ACC112 (cell line): ENCODE data around the gene TXNDC2.

ENCODE experiments used
- H2AFZ ChIP-seq: fragments of 200-600 bp; sonication (generic); one replicate; pipeline ENCODE4 v1.6.0; 2017; ENCODE audit warnings: antibody characterized with exemption, low read length; ENCODE audit not compliant: unreplicated experiment
- H3K27ac ChIP-seq: fragments of 200-600 bp; sonication (generic); 2 replicates; pipeline ENCODE4 v1.5.1; 2014; ENCODE audit warnings: low read depth, mild to moderate bottlenecking, antibody characterized with exemption, low read length, moderate library complexity
- H3K27me3 ChIP-seq: fragments of 200-600 bp; sonication (generic); 2 replicates; pipeline ENCODE4 v1.6.1; 2014; ENCODE audit warnings: mild to moderate bottlenecking, antibody characterized with exemption, low read length, moderate library complexity, mixed read lengths; ENCODE audit not compliant: insufficient read depth
- H3K36me3 ChIP-seq: fragments of 200-600 bp; sonication (generic); 2 replicates; pipeline ENCODE4 v1.6.1; 2016; ENCODE audit warnings: mild to moderate bottlenecking, antibody characterized with exemption, low read length, moderate library complexity, mixed read lengths; ENCODE audit not compliant: insufficient read depth
- H3K4me1 ChIP-seq: fragments of 200-600 bp; sonication (generic); one replicate; pipeline ENCODE4 v1.6.1; 2016; ENCODE audit warnings: low read length, mixed read lengths; ENCODE audit not compliant: insufficient read depth, unreplicated experiment, control insufficient read depth
- H3K4me3 ChIP-seq: fragments of 200-600 bp; sonication (generic); 2 replicates; pipeline ENCODE4 v1.5.1; 2014; ENCODE audit warnings: mild to moderate bottlenecking, low read depth, low read length
- H3K79me2 ChIP-seq: fragments of 200-600 bp; sonication (generic); one replicate; pipeline ENCODE4 v1.6.0; 2016; ENCODE audit warnings: low read length; ENCODE audit not compliant: control insufficient read depth, unreplicated experiment, insufficient read depth

Gene TXNDC2

GRCh38 chr18:9922592-9923311, 37.0 kb downstream of the TXNDC2 start:
- Histone ChIP-seq H3K79me2 (peaks cover 99% of the 10 kb centered on the region), H3K36me3 (peaks cover 7% of the 10 kb centered on the region; the same call in 1 of the 2 replicates), H3K27me3 (no peaks in the 10 kb centered on the region), H2AFZ (no peak overlapping the region), H3K4me1 (peaks cover 53% of the 10 kb centered on the region), H3K27ac (no peak overlapping the region), H3K4me3 (no peak overlapping the region)

GRCh38 chr18:9924371-9924943, 38.7 kb downstream of the TXNDC2 start:
- Histone ChIP-seq H3K79me2 (peaks cover 99% of the 10 kb centered on the region), H3K4me3 (no peak overlapping the region), H3K27me3 (no peaks in the 10 kb centered on the region), H3K36me3 (peaks cover 7% of the 10 kb centered on the region; the same call in 1 of the 2 replicates), H3K4me1 (peaks cover 40% of the 10 kb centered on the region), H3K27ac (peak overlapping the region; percentile 3; the same call in 1 of the 2 replicates), H2AFZ (no peak overlapping the region)

GRCh38 chr18:9925369-9925768, 39.6 kb downstream of the TXNDC2 start:
- Histone ChIP-seq H3K4me3 (no peak overlapping the region), H3K79me2 (peaks cover 99% of the 10 kb centered on the region), H3K27ac (peak overlapping the region; percentile 1; the same call in 1 of the 2 replicates), H3K27me3 (no peaks in the 10 kb centered on the region), H2AFZ (no peak overlapping the region), H3K36me3 (peaks cover 7% of the 10 kb centered on the region; the same call in 1 of the 2 replicates), H3K4me1 (peaks cover 35% of the 10 kb centered on the region)

- peaks cover 35% of the 10 kb centered on the region for H3K4me1 ChIP-seq
These were observed 40.0 kb downstream of the TXNDC2 start for GRCh38 chr18:9925795-9926194.

GRCh38 chr18:9926223-9926894, 40.6 kb downstream of the TXNDC2 start:
- Histone ChIP-seq H3K79me2 (peaks cover 99% of the 10 kb centered on the region), H2AFZ (no peak overlapping the region), H3K36me3 (peaks cover 10% of the 10 kb centered on the region; the same call in 1 of the 2 replicates), H3K4me3 (no peak overlapping the region), H3K27me3 (no peaks in the 10 kb centered on the region), H3K4me1 (peaks cover 40% of the 10 kb centered on the region), H3K27ac (no peak overlapping the region)

More at GRCh38 chr18:9925795-9926194, 40.0 kb downstream of the TXNDC2 start:
- Histone ChIP-seq H3K4me3 (no peak overlapping the region), H3K79me2 (peaks cover 99% of the 10 kb centered on the region), H3K36me3 (peaks cover 7% of the 10 kb centered on the region; the same call in 1 of the 2 replicates), H3K27me3 (no peaks in the 10 kb centered on the region), H2AFZ (no peak overlapping the region), H3K27ac (peak overlapping the region; percentile 1; the same call in 1 of the 2 replicates)

GRCh38 chr18:9926977-9927376, 41.2 kb downstream of the TXNDC2 start:
- peaks cover 12% of the 10 kb centered on the region; the same call in 1 of the 2 replicates for H3K36me3 ChIP-seq
- no peak overlapping the region for H3K4me3 ChIP-seq
- H2AFZ ChIP-seq, result no peak overlapping the region
- no peak overlapping the region for H3K27ac ChIP-seq
- peaks cover 99% of the 10 kb centered on the region for H3K79me2 ChIP-seq
- H3K27me3 ChIP-seq, result no peaks in the 10 kb centered on the region
- H3K4me1 ChIP-seq, result peaks cover 42% of the 10 kb centered on the region

- H3K4me3 ChIP-seq, result no peak overlapping the region
- peaks cover 99% of the 10 kb centered on the region for H3K79me2 ChIP-seq
- H3K4me1 ChIP-seq, result peaks cover 39% of the 10 kb centered on the region
- no peak overlapping the region for H3K27ac ChIP-seq
- H2AFZ ChIP-seq, result no peak overlapping the region
- H3K27me3 ChIP-seq, result no peaks in the 10 kb centered on the region
- H3K36me3 ChIP-seq, result peaks cover 12% of the 10 kb centered on the region
These were observed 41.8 kb downstream of the TXNDC2 start for GRCh38 chr18:9927392-9928063.

GRCh38 chr18:9928646-9929259, 43.0 kb downstream of the TXNDC2 start:
- Histone ChIP-seq H3K4me3 (no peak overlapping the region), H2AFZ (no peak overlapping the region), H3K27me3 (no peaks in the 10 kb centered on the region), H3K36me3 (peaks cover 19% of the 10 kb centered on the region), H3K27ac (no peak overlapping the region), H3K79me2 (peaks cover 99% of the 10 kb centered on the region), H3K4me1 (peaks cover 36% of the 10 kb centered on the region)

- H3K36me3 ChIP-seq, result peaks cover 25% of the 10 kb centered on the region
- H3K4me1 ChIP-seq, result peaks cover 24% of the 10 kb centered on the region
- H3K27ac ChIP-seq, result no peak overlapping the region
- no peak overlapping the region for H3K4me3 ChIP-seq
- H3K79me2 ChIP-seq, result peaks cover 95% of the 10 kb centered on the region
- H3K27me3 ChIP-seq, result no peaks in the 10 kb centered on the region
- no peak overlapping the region for H2AFZ ChIP-seq
These were observed 44.6 kb downstream of the TXNDC2 start for GRCh38 chr18:9930299-9930884.

GRCh38 chr18:9931146-9931545, 45.4 kb downstream of the TXNDC2 start:
- no peak overlapping the region for H3K27ac ChIP-seq
- H3K27me3 ChIP-seq, result no peaks in the 10 kb centered on the region

More at GRCh38 chr18:9931146-9931545, 45.4 kb downstream of the TXNDC2 start:
- peaks cover 18% of the 10 kb centered on the region for H3K4me1 ChIP-seq
- H3K79me2 ChIP-seq, result peaks cover 89% of the 10 kb centered on the region
- no peak overlapping the region for H3K4me3 ChIP-seq
- no peak overlapping the region for H2AFZ ChIP-seq
- H3K36me3 ChIP-seq, result peaks cover 25% of the 10 kb centered on the region
